ENCODE results near the gene METRNL. TPM values are rescaled to one million over a fixed set of nuclear protein-coding genes. Genes with fewer than 3 reads are reported as not detected.

Gene METRNL
- total RNA-seq, 1 donor: 140 TPM

DNA sequence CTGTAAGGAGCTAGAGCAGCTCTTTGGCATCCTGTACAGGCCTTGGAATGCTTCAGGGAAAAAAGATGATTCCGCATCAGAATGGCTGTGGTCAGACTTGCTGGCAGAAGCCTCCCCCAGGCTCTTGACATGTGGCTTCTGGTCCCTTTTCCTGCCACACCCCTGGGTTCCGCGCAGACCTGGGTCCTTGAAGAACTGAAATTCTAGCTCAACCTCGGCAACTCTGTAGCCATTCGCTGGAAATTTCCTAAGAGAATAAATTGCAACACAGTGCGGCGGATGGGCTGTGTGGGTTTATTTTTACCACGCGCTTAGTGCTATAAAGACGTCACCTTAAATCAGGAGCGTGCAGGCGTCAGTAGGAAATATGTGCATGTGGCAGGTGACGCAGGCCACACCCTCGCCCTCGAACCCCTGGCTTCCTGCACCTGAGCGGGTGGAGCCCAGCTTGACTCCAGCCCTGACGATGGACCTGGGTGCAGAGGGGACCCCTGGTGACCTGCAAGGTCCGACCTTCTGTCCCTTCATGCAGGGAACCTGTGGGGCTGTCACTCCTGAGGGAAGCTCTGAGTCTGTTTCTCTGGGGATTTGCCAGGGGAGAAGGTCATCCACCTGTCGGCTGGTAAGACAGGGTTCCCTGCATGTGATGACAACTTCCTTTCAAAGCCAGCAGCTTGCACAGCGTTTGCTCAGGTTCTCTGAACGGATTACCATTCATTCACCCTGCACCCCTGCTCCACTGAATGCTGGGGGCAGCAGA lies 46.3 kb downstream of the METRNL start:
- Histone ChIP-seq H2AFZ (ENCODE audit: low read length) (peak overlapping the region; percentile 3), H3K9me3 (ENCODE audit: low read depth, low read length) (no peaks in the 10 kb centered on the region), H3K36me3 (ENCODE audit: insufficient read depth, low read length) (no peaks in the 10 kb centered on the region), H3K4me1 (ENCODE audit: insufficient read depth, low read length) (peaks cover 6% of the 10 kb centered on the region), H3K27ac (ENCODE audit: low read depth, low read length) (no peak overlapping the region), H3K4me3 (ENCODE audit: insufficient read depth, low read length) (peak overlapping the region; percentile 28), H3K27me3 (ENCODE audit: insufficient read depth, low read length) (peaks cover 29% of the 10 kb centered on the region), H3K79me2 (ENCODE audit: insufficient read depth, low read length) (no peaks in the 10 kb centered on the region), H4K20me1 (ENCODE audit: insufficient read depth, low read length) (peaks cover 2% of the 10 kb centered on the region), H3K4me2 (ENCODE audit: insufficient read depth, low read length) (peak overlapping the region; percentile 50)
- DNase-seq (ENCODE audit: insufficient read length, low spot score, missing footprints): peak; percentile 97
- TF ChIP-seq, protein P1, sequence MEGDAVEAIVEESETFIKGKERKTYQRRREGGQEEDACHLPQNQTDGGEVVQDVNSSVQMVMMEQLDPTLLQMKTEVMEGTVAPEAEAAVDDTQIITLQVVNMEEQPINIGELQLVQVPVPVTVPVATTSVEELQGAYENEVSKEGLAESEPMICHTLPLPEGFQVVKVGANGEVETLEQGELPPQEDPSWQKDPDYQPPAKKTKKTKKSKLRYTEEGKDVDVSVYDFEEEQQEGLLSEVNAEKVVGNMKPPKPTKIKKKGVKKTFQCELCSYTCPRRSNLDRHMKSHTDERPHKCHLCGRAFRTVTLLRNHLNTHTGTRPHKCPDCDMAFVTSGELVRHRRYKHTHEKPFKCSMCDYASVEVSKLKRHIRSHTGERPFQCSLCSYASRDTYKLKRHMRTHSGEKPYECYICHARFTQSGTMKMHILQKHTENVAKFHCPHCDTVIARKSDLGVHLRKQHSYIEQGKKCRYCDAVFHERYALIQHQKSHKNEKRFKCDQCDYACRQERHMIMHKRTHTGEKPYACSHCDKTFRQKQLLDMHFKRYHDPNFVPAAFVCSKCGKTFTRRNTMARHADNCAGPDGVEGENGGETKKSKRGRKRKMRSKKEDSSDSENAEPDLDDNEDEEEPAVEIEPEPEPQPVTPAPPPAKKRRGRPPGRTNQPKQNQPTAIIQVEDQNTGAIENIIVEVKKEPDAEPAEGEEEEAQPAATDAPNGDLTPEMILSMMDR (IDR thresholded peaks at IDR 0.05; ENCODE audit: extremely low read depth, low read depth, low read length): no peak

DNA sequence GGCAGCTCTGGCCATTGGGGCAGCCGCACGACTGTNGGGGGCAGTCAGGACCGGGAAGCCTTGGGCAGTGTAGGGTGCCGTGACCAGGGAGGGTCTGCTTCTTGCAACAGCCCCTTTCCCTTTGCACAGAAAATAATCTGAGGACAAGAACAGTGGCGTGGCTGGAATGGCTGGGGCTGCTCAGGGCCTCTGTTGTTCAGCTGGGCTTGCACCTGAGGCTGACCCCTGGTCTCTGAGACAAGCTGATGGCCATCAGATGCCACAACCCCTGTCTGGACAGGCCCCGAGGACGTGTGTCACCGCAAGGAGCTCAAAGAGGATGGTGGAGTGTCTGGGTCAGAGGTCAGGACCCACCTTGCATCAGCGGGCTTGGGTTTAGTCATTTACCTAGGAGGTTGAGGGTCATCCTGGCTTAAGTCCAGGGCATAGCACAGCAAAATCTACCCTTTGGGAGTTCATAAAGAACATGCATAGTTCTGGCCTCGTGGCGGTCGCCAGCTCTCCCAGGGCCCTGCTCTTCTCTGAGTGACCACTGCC lies 46.9 kb downstream of the METRNL start:
- no peak overlapping the region for H3K4me2 ChIP-seq (ENCODE audit: insufficient read depth, low read length)
- TF ChIP-seq, protein P1 (IDR thresholded peaks at IDR 0.05; ENCODE audit: extremely low read depth, low read depth, low read length): no peak
- H3K27ac ChIP-seq (ENCODE audit: low read depth, low read length): no peak overlapping the region
- peaks cover 2% of the 10 kb centered on the region for H4K20me1 ChIP-seq (ENCODE audit: insufficient read depth, low read length)
- peak; percentile 56 for DNase-seq (ENCODE audit: insufficient read length, low spot score, missing footprints)
- H3K36me3 ChIP-seq (ENCODE audit: insufficient read depth, low read length): no peaks in the 10 kb centered on the region
- H3K4me3 ChIP-seq (ENCODE audit: insufficient read depth, low read length): no peak overlapping the region
- no peaks in the 10 kb centered on the region for H3K9me3 ChIP-seq (ENCODE audit: low read depth, low read length)
- no peaks in the 10 kb centered on the region for H3K79me2 ChIP-seq (ENCODE audit: insufficient read depth, low read length)
- peaks cover 6% of the 10 kb centered on the region for H3K4me1 ChIP-seq (ENCODE audit: insufficient read depth, low read length)
- H3K27me3 ChIP-seq (ENCODE audit: insufficient read depth, low read length): peaks cover 29% of the 10 kb centered on the region
- H2AFZ ChIP-seq (ENCODE audit: low read length): no peak overlapping the region

GRCh38 chr17:83127431-83128160 lies 48.2 kb downstream of the METRNL start:
- H3K4me1 ChIP-seq (ENCODE audit: insufficient read depth, low read length): peaks cover 6% of the 10 kb centered on the region
- DNase-seq (ENCODE audit: insufficient read length, low spot score, missing footprints): peak; percentile 48
- no peaks in the 10 kb centered on the region for H3K9me3 ChIP-seq (ENCODE audit: low read depth, low read length)
- TF ChIP-seq, protein P1 (IDR thresholded peaks at IDR 0.05; ENCODE audit: extremely low read depth, low read depth, low read length): no peak
- H3K36me3 ChIP-seq (ENCODE audit: insufficient read depth, low read length): no peaks in the 10 kb centered on the region
- H4K20me1 ChIP-seq (ENCODE audit: insufficient read depth, low read length): peaks cover 2% of the 10 kb centered on the region
- H3K27ac ChIP-seq (ENCODE audit: low read depth, low read length): no peak overlapping the region
- no peak overlapping the region for H2AFZ ChIP-seq (ENCODE audit: low read length)
- H3K79me2 ChIP-seq (ENCODE audit: insufficient read depth, low read length): no peaks in the 10 kb centered on the region
- H3K27me3 ChIP-seq (ENCODE audit: insufficient read depth, low read length): peaks cover 29% of the 10 kb centered on the region
- no peak overlapping the region for H3K4me2 ChIP-seq (ENCODE audit: insufficient read depth, low read length)
- H3K4me3 ChIP-seq (ENCODE audit: insufficient read depth, low read length): no peak overlapping the region

Measured in osteoblast (primary cell).